Activated CD4-positive, CD25-positive, alpha-beta regulatory T cell (primary cell): ENCODE measurements around the gene SLC13A1.
"Not testable (repeated sequence)": the region's sequence is repeated elsewhere in the genome, so short reads cannot be mapped to it uniquely, and the experiment has no call there.

Source experiments
- DNase-seq, 4 experiments: peaks; one replicate each; lab custom pipeline; 2025; lab: John Stamatoyannopoulos, UW

SLC13A1 gene

GRCh38 chr7:123125231-123125630 is 74.5 kb downstream of the SLC13A1 start:
- DNase-seq = no peak

GRCh38 chr7:123122916-123123315 is 76.9 kb downstream of the SLC13A1 start:
- DNase-seq = no peak

- DNase-seq = no peak
These were observed 79.5 kb downstream of the SLC13A1 start for GRCh38 chr7:123120286-123120685.

GRCh38 chr7:123115331-123115730 is 84.4 kb downstream of the SLC13A1 start:
- DNase-seq = no peak

GRCh38 chr7:123114288-123114687 is 85.5 kb downstream of the SLC13A1 start:
- DNase-seq = no peak

GRCh38 chr7:123112833-123113232 is 86.9 kb downstream of the SLC13A1 start:
- DNase-seq = no peak

GRCh38 chr7:123099712-123100111 is 100.1 kb downstream of the SLC13A1 start:
- no peak for DNase-seq

GRCh38 chr7:123096976-123097375 is 102.8 kb downstream of the SLC13A1 start:
- DNase-seq = no peak

GRCh38 chr7:123096434-123096833 is 103.3 kb downstream of the SLC13A1 start:
- no peak for DNase-seq

GRCh38 chr7:123090456-123090855 is 109.3 kb downstream of the SLC13A1 start:
- no peak for DNase-seq

- not testable (repeated sequence) for DNase-seq
These were observed 112.9 kb downstream of the SLC13A1 start for GRCh38 chr7:123086910-123087309.

- not testable (repeated sequence) for DNase-seq
These were observed 114.9 kb downstream of the SLC13A1 start for GRCh38 chr7:123084861-123085260.

GRCh38 chr7:123079021-123079420 is 120.7 kb downstream of the SLC13A1 start:
- no peak for DNase-seq

GRCh38 chr7:123075838-123076467 is 123.8 kb downstream of the SLC13A1 start:
- DNase-seq = no peak

GRCh38 chr7:123070702-123071286 is 129.0 kb downstream of the SLC13A1 start:
- DNase-seq = no peak

- no peak for DNase-seq
These were observed 132.0 kb downstream of the SLC13A1 start for GRCh38 chr7:123067814-123068213.
